Activated CD8-positive, alpha-beta memory T cell treated with anti-CD3 and anti-CD28 coated beads for 4 hours (primary cell): ENCODE measurements around the gene SKIDA1.

Source experiments
- DNase-seq, 2 donors: peaks; one replicate each; pipeline ENCODE4 v3.0.0-alpha.2; 2020; ENCODE audit warnings: low read depth in 2 of 2

Gene SKIDA1

DNA sequence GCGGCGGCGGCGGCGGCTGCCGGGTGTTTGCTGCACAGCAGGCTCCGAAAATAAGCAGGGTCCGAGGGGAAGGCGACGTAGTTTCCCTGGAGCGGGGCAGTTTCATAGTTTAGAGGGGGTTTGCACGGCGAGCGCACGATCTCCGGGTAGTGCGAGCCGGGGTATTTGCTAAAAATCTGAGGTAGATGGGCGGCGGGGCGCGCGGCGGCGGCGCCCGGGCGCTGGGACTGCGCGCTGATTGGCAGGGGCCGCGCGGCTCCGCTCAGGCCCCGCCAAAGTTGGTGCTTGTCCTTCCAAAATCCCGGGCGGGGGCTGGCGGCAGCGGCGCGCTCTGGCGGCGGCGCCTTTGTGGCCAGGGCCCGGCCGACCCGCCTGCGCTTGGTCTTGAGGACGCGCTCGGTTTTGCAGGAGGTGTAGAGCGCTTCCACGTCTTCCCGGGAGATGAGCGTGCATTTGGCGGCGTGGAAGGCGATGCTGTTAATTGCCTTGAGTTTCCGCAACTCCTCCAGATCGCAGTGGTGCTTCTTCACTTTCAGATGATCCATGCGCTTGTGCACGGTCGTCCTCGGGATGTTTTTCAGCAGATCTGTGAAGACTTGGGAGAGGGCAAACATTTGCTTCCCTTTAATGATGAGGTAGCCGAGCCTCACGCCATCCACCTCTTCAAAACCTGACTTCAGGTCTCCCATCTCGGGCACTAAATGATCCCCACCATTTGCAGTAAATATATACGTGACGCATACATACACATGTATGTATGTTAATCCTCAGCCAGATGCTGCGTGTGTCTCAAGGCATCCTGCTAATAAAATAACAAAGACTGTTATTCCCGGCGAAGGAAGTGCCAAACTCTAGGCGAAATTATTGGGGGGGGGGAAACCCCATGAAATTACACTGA is 8.1 kb downstream of the SKIDA1 start:
- no peak for DNase-seq

DNA sequence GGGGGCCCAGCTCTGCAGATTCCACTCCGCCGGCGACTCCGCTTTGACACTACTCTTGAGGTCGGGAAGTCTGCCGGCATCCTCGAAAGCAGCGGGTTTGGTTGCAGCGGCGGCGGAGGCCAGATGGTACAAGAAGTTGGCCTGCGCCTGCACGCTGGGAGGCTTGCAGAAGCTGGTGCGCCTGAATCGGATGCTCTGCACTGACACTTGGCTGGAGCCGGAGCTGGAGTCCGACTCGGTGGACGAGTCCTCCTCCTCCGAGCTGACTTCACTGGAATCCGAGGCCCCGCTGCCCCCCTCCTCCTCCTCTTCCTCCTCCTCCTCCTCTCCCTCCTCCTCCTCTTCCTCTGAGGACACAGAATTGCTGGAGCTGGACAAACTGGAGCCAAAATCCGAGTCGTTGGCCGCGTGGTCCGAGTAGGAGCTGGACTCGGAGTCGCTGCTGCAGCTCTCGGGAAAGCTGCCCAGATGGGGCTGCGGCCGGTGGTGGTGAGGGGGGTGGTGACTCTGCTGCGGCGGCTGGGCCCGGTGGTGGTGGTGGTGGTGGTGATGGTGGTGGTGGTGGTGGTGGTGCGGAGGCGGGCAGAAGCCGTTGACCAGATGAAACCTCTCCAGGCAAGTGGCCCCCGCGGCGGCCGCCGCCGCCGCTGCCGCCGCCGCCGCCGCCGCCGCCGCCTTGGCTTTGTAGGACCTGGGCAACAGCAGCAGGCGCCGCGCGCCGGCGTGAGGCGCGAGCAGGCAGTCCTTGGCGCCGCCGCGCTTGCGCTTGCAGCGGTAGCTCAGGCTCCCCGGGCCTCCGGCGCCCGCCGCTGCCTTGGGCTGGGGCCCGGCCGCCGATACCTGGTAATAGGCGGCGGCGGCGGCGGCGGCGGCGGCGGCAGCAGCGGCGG is 9.0 kb downstream of the SKIDA1 start:
- DNase-seq, result no peak

DNA sequence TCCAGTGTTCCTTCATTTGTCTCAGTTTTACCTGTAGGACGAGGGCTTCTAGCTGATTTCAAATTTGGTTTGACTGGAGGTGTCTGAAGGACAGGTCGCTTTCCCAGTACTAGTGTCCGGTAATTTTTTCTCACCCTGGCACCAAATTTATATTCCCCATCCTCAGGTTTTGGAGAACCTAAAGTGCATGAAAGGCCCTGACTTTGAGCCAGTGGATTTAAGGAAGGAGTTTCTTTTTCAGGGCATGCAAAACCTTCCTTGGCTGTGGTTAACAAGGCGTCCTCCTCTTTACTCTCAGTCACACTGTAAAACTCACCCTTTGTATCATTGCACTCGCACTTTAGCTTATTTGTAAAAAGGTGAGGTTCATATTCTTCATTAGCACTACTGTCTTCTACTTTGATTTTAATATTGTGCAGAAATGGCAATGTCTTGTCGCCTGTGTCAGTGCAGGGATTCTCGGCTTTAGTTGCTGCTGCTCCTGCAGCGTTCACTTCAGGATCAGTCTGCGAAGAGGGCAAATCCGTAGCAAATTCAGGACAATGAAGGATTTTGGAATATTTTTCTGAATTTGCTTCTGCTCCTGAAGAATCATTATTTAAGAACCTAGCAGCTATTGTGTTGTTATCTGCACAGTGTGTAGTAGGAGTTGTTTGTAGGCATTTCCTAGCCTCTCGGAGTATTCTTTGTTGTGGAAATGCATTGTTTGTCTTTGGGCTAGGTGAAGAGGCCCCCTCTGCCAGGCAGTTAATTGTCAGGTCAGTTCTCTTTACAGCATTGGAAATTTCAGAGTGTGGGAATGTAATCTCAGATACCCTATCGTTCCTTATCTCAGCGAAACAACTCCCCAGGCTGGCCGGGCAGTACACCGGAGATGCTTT is 9.9 kb downstream of the SKIDA1 start:
- DNase-seq, result no peak

DNA sequence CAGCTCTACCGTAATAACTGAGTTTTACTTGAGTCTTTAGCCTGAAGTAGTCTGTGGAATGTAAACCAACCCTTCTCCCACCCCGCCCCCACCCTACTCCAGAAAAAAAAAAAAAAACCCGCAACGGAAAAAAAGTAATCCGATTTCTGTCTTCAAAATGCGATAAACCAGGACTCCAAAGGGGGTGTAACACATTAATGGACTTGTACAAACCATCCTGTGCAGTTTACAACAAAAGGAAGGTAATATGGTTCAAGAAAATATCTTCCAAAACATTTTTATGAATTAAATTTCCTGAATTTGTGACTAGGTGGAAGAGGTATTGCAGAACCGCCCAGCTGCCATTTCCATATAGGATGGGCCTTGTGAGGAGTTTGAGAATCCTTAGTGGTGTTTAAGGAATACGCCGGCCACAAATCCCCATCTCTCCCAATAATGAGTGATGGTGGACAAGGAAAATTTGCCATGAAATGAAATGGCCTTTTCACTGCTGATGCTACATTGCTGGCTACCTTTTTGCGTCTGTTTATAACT is 10.6 kb downstream of the SKIDA1 start:
- no peak for DNase-seq

DNA sequence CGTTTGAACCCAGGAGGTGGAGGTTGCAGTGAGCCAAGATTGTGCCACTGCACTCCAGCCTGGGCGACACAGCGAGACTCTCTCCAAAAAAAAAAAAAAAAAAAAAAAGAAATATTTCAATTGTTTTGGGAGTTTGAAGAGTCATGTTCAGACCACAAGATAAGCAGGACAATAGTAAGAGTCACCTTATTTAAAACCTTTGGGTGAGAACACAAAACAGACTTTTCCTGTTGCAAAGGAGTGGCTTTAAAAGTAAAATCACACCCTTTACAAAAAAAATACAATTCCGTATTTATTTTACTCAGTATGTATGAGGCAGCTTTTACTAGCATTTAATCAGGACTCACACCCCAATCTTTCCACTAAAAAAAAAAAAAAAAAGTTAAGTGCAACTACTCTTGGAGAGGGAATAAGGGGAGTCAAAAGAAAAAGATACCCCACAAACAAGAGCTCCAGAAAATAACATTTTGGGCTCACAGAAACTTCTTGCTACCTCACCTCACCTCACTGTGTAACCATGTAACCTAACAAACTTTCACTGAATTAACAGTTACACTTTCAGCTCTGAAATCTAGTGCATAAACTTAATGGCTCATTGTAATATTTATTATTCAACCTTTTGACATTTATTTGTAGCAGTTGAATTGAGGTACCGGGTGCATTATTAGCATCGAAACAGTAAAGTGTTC is 11.2 kb downstream of the SKIDA1 start:
- DNase-seq, result no peak

DNA sequence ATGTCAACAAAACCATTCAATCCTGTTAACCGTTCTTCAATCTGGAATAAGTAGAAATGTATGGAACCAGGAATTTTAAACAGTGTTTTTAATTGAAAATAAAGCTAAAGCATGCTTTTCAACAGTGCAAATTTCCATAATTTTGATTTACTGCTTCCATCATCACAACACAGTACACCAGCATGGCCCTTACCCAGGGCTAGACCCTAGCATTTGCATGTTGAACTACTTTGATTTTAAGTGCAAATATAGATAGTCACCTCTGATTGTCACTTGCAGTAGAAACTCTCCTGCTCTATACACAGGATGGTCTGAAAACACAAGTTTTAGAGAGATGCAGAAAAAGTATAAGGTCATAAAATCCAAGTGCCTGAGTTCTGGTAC is 12.1 kb downstream of the SKIDA1 start:
- DNase-seq, result no peak

DNA sequence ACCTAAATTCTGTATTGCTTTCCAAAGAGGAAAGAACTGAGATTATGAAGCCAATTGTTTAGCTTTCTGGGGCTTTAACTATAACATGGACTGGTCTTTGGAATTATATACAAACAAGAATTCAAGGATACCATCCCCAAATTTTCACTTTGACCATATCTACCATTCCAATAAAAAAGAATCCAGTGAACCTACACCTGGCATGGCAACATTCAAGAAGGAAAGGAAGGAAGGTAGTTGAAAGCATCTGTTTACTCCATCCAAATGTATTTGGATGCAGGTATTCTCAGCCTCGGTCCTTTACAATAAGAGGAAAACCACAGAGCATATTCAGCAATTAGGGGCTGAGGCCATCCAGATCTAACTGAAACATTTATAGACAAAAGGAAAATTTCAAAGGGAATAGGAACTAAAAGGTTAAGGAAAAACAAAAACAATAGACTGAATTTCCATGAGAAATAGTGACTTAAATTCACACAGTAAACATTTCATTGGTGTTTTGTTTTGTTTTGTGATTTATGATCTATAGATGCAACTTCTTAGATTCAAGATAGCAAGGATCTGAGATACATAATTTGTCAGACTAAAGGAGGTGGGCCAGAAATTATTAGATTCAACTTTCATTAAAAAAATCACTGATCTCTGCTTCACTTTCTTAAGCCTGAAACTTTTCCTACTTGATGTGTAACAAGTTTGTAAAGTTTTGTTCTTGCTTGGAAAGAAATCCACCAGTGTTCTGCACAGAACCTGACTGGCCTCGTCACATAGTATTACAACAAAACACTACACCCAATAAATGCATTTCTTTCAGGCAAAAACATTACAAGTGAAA is 12.7 kb downstream of the SKIDA1 start:
- DNase-seq, result no peak

DNA sequence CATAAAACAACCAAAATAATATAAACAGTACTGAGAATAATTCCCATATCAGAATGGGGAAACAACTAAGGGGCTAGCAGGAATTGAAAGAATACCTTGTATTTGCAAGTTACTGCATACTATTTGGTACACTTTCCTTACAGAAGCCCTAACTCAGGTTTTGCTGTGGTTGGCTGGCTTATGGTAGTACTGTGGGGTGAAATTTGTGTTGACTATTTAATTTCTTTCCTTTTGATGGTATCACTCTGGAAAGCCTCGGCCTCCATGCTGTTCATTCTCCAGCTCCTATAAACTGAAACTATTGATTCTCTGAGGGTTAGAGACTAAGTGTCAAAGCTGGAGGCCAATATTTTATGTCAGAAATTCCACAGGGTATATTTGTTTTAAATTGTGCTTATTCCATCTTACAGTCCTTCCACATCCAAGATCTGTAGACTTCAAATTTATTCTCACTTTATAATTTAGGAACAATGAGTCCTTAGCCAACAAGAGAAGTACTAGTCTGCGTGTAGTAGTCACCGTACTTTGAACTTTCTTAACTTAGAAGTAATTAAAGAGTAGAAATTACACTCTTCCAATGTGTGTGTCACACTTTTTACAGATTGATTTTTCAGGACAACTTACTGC is 13.4 kb downstream of the SKIDA1 start:
- DNase-seq, result no peak

DNA sequence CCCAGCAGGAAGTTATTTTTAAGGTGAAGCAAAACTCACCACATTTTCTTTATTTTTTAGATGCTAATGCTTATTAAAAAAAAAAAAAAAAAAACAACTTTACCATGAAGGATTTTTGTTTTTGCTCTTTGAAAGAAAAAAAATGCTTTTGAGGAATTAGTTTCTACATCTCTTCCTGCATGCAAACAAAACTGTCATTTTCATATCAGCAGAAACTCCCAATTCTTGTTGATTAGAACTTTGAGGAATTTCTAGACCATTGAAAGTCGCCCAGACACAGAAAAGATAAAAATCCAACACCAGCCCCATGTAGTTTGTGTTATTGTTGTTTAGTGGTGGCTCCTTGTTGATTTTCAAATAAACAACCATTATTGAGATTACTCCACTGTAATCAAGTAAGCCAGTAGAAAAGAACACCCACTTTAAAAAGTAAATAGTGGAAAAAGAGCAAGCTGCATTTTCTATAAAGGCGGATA is 14.3 kb downstream of the SKIDA1 start:
- DNase-seq, result no peak

DNA sequence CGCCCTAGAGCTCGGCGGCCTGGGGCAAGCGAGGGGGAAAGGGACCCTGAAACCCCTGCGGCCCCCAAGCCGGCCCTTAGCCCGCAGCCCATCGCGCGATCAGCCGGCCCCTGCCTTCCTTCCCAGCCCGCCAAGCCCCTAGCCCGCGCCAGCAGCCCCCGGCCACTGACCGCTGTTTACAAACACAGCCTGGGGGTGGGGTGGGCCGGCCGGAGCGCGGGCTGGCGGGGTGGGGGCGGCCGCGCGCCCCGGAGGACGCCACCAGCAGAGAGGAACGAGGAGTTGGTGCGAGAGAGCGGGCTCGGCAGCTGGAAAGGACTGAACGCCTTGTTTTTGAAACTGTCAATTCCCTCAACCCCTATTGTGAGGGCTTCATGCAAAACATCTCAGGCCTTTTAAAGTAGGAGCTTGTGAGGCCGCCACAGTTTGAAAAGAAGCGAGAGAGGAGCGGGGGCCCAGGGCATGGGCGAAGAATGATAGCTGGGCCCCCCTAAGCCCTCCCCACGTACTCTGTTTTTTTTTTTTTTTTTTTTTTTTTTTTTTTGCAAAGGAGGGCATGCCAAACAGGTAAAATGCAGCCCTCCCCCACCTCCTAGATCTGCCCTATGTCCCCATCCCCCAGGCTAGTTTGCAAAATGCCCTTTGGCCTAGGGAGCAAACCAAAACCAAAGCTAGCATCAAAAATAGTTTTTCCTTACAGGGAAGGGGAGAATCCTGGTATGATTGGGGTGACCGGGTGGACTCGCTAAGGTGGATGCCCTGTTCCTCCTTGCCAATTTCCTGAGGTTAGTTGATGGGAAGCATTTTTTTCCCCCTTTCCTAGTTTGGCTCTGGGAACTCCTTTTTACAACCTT is 15.0 kb downstream of the SKIDA1 start:
- no peak for DNase-seq

DNA sequence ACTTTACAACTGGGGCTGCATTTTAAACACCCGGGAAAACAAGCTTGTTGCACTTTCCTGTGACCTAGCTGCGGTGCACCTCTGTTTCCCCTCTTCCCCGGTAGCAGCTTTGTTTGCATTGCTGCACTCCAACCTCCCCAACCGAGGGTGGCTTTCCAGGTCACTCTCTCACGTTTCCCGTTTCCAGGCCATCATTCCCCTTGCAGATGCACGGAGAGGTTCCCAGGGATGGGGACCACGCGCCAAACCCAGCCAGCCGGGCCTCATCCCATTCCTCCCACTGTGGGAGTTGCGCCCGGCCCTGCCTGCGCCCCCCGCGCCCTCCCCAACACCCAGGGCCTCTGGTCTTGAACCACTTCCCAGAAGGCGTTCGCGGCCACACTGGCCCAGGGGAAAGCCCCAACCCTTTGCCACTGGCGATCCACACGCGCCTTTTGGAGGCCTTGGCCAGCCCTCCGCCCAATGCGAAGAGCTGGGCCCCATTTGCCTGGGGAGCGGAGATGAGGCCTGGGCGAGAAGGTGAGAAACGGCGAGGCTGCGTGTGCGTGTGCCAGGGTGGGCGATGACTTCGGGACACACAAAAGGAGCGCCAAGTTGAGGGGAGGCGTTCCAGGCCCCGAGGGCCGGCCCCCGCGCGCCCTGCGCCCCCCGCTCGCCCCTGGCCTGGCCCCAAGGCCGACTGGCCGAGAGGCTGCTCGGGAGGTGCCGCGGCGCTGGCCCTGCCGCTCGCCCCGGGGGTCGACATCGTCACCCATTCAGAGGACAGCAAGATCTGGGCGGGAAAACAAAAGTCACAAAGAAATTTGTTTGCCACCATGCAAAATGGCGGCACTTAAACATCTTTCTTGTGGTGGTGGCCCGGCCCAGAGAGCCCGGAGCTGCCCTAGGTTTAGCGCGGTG is 15.9 kb downstream of the SKIDA1 start:
- no peak for DNase-seq

DNA sequence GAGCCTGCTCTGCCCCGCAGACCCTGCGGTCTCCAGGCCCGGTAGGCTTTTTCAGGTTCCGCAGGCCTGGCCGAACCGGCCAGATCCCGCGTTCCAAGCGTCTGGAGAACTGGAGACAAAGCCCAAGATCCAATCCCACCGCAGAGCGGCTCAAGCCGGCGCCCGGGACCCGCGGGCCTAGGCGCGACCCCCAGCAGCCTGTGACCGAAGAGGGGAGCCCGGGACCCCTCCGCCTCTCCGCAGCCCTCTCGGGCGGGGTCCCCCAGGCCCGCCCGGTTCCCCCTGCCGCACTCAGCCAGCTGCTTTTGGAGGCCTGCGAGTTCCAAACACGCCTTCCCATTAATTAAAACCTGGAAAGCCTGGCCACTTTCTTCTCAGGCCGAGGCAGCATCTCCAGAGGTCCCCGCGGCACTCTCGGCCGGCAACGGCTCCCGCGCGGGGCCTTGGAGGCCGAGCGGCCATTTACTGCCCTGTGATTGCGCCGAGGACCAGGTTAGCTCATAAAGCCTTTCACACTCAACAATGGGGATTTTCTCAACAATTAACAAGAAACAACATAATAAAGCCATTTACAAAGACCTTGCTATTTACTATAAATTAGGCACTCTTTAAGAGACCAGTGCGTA is 16.7 kb downstream of the SKIDA1 start:
- DNase-seq, result no peak

DNA sequence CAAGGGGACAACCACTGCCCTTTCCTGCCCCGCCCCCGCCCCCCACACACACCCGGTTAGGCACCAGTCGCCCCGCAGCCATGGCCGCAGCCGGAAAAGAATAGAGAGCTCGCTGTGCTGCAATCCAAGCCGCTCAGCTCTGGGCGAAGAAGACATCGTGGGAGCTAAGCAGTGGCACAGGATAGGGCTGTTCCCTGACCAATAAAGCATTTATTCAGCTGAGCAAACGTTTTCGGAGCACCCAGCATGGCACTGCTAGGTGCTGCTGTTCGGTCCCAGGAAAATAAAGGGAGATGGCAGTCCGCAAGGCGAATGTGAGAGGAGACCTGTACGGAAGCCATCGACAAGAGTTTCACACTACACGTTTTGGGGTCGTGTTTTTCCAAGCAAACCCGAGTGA is 18.3 kb downstream of the SKIDA1 start:
- DNase-seq, result no peak

DNA sequence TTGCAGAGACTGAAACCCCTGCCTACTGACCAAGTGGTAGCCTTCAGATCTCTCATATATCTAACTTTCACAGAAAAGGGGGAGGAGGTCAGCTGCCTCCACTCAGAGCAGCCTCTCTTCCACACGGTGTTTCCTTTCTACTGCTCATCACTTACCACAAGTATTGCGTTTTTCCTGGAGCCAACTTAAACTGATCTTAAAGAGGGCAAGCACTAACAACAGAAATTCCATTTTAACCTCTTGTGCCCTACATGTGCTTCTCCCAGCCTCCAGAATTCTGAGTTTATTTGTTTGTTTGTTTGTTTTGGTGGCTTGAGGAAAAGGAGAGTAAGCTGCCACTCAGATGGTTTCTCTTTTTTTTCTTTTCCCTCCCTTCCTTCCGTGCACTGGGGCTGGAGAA is 19.1 kb downstream of the SKIDA1 start:
- no peak for DNase-seq

DNA sequence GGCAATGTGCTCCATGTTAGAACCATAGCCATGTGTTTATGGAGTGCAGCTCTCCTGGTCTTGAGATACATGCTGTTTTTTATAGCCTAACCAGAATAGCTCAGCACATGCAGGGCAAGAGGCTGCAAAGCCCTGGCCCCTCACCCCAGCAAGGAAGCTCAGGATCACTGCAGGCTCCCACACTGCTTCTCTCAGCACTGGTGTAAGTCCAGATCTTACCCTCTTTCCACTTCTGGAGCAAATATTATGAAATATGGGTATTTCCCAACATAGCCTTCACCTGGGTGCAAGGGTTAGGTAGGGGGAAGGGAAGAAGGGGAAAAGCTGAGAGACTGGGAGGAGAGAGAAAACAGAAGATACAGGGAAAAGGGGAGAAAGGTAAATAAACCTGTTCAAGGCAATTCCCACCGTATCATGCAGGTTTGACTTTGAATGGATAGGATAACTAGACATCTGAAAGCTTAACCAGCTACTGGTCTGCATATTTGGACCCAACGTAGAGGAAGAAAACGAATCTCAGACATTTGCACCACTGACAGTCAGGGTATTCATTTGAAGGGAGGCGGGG is 19.7 kb downstream of the SKIDA1 start:
- no peak for DNase-seq

DNA sequence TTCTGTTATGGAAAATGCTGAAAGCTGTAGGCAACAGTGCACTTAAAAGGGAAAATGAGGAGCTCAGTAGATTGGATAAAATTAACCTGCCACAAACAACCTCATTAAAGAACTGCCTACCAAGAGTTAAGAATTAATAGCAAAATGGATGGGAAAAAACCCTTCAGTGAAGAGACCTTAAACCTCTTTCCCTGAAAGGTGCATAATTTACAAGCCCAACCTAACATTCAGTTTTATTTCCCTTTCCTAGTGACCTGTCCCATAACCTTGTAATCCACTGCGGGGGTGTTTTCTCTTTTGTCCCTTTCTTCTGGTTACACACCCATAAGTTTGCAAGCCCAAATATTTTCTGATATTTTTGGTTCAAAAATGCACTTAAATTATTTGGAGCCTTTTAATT is 21.9 kb downstream of the SKIDA1 start:
- no peak for DNase-seq

DNA sequence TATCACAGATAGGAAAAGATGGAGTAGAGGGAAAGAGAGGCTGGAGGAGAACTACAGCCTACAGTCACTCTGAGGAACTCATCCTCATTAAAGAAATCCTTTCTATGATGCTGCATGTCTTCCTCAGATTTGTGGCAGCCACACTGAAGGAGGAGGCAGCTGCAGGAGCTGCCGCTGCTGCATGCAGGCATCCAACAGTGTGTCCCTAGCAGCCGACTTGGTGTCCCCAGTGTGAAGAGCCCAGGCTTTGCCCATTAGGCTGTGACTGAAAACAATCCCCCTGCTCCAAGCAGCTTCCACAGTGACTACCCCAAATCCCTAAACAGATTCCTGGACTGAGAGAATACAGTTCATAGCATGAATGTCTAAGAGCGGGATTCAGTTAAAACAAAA is 23.1 kb downstream of the SKIDA1 start:
- no peak for DNase-seq
